Measurements from ENCODE around the gene PLEKHA7. TPM values are rescaled to one million over a fixed set of nuclear protein-coding genes. Genes with fewer than 3 reads are reported as not detected.

PLEKHA7 gene
- total and polyA plus RNA-seq, 4 donors = 13.3 to 31.8 (median 21.5) TPM

DNA sequence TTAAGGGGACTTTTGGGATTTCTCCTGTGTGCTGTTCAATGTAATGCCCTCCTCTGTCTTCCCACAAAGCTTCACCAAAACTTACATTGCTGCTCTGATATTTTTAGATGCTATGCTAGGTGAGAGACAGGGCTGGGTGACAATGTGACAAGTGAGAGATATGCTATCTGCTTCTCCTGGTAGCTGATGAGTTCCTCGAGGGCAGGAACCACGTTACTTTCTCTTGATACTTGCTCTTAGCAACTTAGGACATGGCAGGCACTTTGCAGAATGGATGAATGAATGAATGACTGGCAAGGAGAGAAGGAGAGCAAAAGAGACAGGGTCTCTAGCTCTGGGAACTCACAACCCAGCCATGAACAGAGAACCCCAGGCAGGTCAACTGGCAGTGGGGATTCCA is 160.4 kb downstream of the PLEKHA7 start:
- 75 to 82% methylated on average over 2 of the region's 2 CpGs for WGBS, 2 donors
- H3K9ac ChIP-seq (ENCODE audit: insufficient read depth in 1 of 2, low read length in 2 of 2) = no peak overlapping the region

DNA sequence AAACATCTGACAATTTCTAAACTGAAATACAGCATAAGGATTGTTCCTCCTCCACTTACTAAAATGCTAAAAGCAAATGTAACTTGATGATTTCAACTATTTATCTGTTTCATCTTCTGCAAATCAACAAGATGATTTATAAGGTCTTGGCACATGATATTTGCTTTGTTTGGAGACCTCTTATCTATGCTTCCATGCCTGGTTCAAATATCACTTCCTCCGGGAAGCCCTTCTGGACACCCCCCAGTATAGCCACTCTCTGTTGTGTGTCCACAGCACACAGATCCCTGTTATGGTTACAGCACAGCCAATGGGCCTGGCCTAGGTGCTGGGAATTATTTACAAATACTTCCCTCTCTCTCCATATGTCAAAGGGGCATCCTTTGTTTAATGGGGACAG is 160.9 kb downstream of the PLEKHA7 start:
- H3K4me1 ChIP-seq (ENCODE audit: control insufficient read depth in 5 of 5, insufficient read depth in 5 of 5, low read length in 5 of 5) = peaks cover 0 to 13% (median 0%) of the 10 kb centered on the region in 5 donors
- no peak overlapping the region for H3K27ac ChIP-seq (ENCODE audit: low read depth in 1 of 2, low read length in 1 of 2)
- H3K4me3 ChIP-seq = no peak overlapping the region
- peaks cover 0 to 2% (median 0%) of the 10 kb centered on the region in 4 donors for H3K36me3 ChIP-seq (ENCODE audit: control insufficient read depth in 4 of 4, insufficient read depth in 4 of 4, low read length in 4 of 4)
- H3K9me3 ChIP-seq (ENCODE audit: control insufficient read depth in 4 of 4, insufficient read depth in 3 of 4, low read length in 3 of 4) = peaks cover 0 to 1% (median 0%) of the 10 kb centered on the region in 4 donors
- ATAC-seq (ENCODE audit: insufficient read depth, low FRiP score) (no peak), DNase-seq (no peak)
- 82 to 86% methylated on average over 1 of the region's 1 CpG for WGBS, 2 donors
- no peaks in the 10 kb centered on the region for H3K27me3 ChIP-seq (ENCODE audit: control insufficient read depth in 3 of 3, insufficient read depth in 3 of 3, low read length in 2 of 3)
- TF ChIP-seq, protein P1, sequence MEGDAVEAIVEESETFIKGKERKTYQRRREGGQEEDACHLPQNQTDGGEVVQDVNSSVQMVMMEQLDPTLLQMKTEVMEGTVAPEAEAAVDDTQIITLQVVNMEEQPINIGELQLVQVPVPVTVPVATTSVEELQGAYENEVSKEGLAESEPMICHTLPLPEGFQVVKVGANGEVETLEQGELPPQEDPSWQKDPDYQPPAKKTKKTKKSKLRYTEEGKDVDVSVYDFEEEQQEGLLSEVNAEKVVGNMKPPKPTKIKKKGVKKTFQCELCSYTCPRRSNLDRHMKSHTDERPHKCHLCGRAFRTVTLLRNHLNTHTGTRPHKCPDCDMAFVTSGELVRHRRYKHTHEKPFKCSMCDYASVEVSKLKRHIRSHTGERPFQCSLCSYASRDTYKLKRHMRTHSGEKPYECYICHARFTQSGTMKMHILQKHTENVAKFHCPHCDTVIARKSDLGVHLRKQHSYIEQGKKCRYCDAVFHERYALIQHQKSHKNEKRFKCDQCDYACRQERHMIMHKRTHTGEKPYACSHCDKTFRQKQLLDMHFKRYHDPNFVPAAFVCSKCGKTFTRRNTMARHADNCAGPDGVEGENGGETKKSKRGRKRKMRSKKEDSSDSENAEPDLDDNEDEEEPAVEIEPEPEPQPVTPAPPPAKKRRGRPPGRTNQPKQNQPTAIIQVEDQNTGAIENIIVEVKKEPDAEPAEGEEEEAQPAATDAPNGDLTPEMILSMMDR (IDR thresholded peaks at IDR 0.05; ENCODE audit: control extremely low read depth, extremely low read depth) = no peak
- no peak overlapping the region for H3K9ac ChIP-seq (ENCODE audit: insufficient read depth in 1 of 2, low read length in 2 of 2)

More for the DNA sequence above, 160.4 kb downstream of the PLEKHA7 start:
- Histone ChIP-seq H3K36me3 (ENCODE audit: control insufficient read depth in 4 of 4, insufficient read depth in 4 of 4, low read length in 4 of 4) (peaks cover 0 to 2% (median 0%) of the 10 kb centered on the region in 4 donors), H3K27ac (ENCODE audit: low read depth in 1 of 2, low read length in 1 of 2) (no peak overlapping the region), H3K4me3 (no peak overlapping the region), H3K9me3 (ENCODE audit: control insufficient read depth in 4 of 4, insufficient read depth in 3 of 4, low read length in 3 of 4) (peaks cover 0 to 1% (median 0%) of the 10 kb centered on the region in 4 donors), H3K27me3 (ENCODE audit: control insufficient read depth in 3 of 3, insufficient read depth in 3 of 3, low read length in 2 of 3) (no peaks in the 10 kb centered on the region), H3K4me1 (ENCODE audit: control insufficient read depth in 5 of 5, insufficient read depth in 5 of 5, low read length in 5 of 5) (peaks cover 0 to 13% (median 0%) of the 10 kb centered on the region in 5 donors)
- TF ChIP-seq, protein P1 (IDR thresholded peaks at IDR 0.05; ENCODE audit: control extremely low read depth, extremely low read depth) = no peak
- DNase-seq = no peak
- no peak for ATAC-seq (ENCODE audit: insufficient read depth, low FRiP score)

DNA sequence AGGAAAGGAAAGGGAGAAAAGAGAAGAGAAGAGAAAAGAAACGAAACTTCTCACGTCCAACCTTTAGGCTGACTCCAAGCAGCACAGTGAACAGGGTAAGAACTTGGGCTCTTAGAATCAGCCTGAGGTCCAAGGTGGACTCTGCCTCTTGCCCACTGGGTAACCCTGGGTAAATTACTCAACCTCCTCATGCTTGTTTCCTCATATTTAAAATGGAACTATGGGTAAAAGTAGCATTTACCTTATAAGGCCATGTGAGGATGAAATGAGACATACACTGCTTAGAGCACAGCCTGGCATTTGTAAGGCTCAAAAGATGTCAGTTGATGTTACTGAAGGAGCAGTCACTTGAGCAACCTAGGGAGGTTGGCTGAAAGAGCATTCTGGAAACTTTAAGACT is 167.9 kb downstream of the PLEKHA7 start:
- TF ChIP-seq, protein P1 (IDR thresholded peaks at IDR 0.05; ENCODE audit: control extremely low read depth, extremely low read depth) = no peak
- no peak for DNase-seq
- Histone ChIP-seq H3K27me3 (ENCODE audit: control insufficient read depth in 3 of 3, insufficient read depth in 3 of 3, low read length in 2 of 3) (no peaks in the 10 kb centered on the region), H3K27ac (ENCODE audit: low read depth in 1 of 2, low read length in 1 of 2) (no peak overlapping the region), H3K4me1 (ENCODE audit: control insufficient read depth in 5 of 5, insufficient read depth in 5 of 5, low read length in 5 of 5) (no peaks in the 10 kb centered on the region), H3K4me3 (no peak overlapping the region), H3K36me3 (ENCODE audit: control insufficient read depth in 4 of 4, insufficient read depth in 4 of 4, low read length in 4 of 4) (peaks cover 0 to 8% (median 0%) of the 10 kb centered on the region in 4 donors), H3K9me3 (ENCODE audit: control insufficient read depth in 4 of 4, insufficient read depth in 3 of 4, low read length in 3 of 4) (peaks cover 0 to 3% (median 0%) of the 10 kb centered on the region in 4 donors), H3K9ac (ENCODE audit: insufficient read depth in 1 of 2, low read length in 2 of 2) (no peak overlapping the region)
- 95 to 98% methylated on average over 2 of the region's 2 CpGs for WGBS, 2 donors
- no peak for ATAC-seq (ENCODE audit: insufficient read depth, low FRiP score)

DNA sequence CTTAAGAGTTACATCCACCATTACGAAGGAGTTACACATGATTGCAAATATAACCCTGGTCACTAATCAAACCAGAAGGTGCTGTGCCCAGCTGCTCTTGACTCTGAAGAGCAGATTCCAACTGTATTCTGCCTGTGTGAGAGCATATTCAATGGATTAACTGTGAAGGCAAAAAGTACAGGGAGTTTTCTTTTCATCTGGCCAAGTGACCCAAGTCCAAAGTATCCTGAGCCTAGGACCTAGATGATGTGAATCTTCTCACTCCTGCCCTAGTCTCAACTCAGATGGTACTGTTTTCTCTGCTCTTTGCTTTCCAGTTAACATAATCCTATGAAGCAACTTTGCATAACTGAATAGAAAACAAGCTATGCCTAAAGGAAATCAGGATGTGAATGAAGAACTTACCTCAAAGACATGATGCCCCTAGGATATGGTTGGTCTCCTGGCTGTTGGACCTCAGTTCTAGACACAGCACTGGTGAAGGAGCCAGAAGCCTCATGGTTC is 169.9 kb downstream of the PLEKHA7 start:
- TF ChIP-seq, protein P1 (IDR thresholded peaks at IDR 0.05; ENCODE audit: control extremely low read depth, extremely low read depth) = no peak
- Histone ChIP-seq H3K27me3 (ENCODE audit: control insufficient read depth in 3 of 3, insufficient read depth in 3 of 3, low read length in 2 of 3) (no peaks in the 10 kb centered on the region), H3K27ac (ENCODE audit: low read depth in 1 of 2, low read length in 1 of 2) (no peak overlapping the region), H3K4me1 (ENCODE audit: control insufficient read depth in 5 of 5, insufficient read depth in 5 of 5, low read length in 5 of 5) (no peaks in the 10 kb centered on the region), H3K4me3 (no peak overlapping the region), H3K9ac (ENCODE audit: insufficient read depth in 1 of 2, low read length in 2 of 2) (no peak overlapping the region), H3K9me3 (ENCODE audit: control insufficient read depth in 4 of 4, insufficient read depth in 3 of 4, low read length in 3 of 4) (peaks cover 0 to 3% (median 0%) of the 10 kb centered on the region in 4 donors), H3K36me3 (ENCODE audit: control insufficient read depth in 4 of 4, insufficient read depth in 4 of 4, low read length in 4 of 4) (peaks cover 0 to 9% (median 0%) of the 10 kb centered on the region in 4 donors)
- no peak for ATAC-seq (ENCODE audit: insufficient read depth, low FRiP score)
- WGBS, 2 donors = 88 to 100% methylated on average over 1 of the region's 1 CpG
- no peak for DNase-seq

Measured in lung (tissue), 12 donors.